ENCODE measurements around the gene OSBPL7. TPM values are rescaled to one million over a fixed set of nuclear protein-coding genes. Genes with fewer than 3 reads are reported as not detected.

Gene OSBPL7
- polyA plus RNA-seq, 2 of the 4 experiments (the other 2 are of a cell fraction): 7.0 to 15.4 TPM

- Histone ChIP-seq H3K27ac (no peak overlapping the region), H3K4me1 (peaks cover 22% of the 10 kb centered on the region), H3K9me3 (no peaks in the 10 kb centered on the region), H3K4me3 (no peak overlapping the region), H3K4me2 (no peak overlapping the region)
- ChIA-PET CTCF (interaction anchor here (2.1 to 36.3 kb wide), 9 partner anchors 5 to 179 kb away, joined by 10 to 1860 read pairs (median 83); partner anchors contain the start of genes CDK5RAP3, LRRC46, MRPL10 and SP2), POLR2A (interaction anchor here (2.6 kb wide), 1 partner anchor 56 kb away, joined by 20 read pairs; the partner anchor contains the start of gene SP2)
- WGBS (ENCODE audit: missing lambda C conversion rate): 88% methylated on average over 5 of the region's 5 CpGs
- TF ChIP-seq USF2 (IDR thresholded peaks at IDR 0.05): no peak
- no peak for TF ChIP-seq HDAC2 (IDR thresholded peaks at IDR 0.05)
- peak; percentile 65 for TF ChIP-seq ZFP36 (IDR thresholded peaks at IDR 0.05; ENCODE audit: borderline replicate concordance, partially characterized antibody)
- ATAC-seq (no peak), FAIRE-seq (no peak), DNase-seq (ENCODE audit: low read depth in 1 of 2, low spot score in 1 of 2) (no peak)
These were observed 17.5 kb upstream of the OSBPL7 start for GRCh38 chr17:47839071-47839470.

- TF ChIP-seq REST (IDR thresholded peaks at IDR 0.05) (no peak), TFCP2L1 (CRISPR knock-in tag; IDR thresholded peaks at IDR 0.05) (no peak), CTCF (IDR thresholded peaks at IDR 0.05) (no peak), CHD2 (IDR thresholded peaks at IDR 0.05; ENCODE audit: low read length, partially characterized antibody) (no peak), BHLHE40 (IDR thresholded peaks at IDR 0.05; ENCODE audit: low read depth, low read length) (no peak), E2F6 (IDR thresholded peaks at IDR 0.05; ENCODE audit: borderline replicate concordance, low read depth) (no peak), CEBPB (IDR thresholded peaks at IDR 0.05) (no peak), HOXB13 (CRISPR knock-in tag; IDR thresholded peaks at IDR 0.05; ENCODE audit: low read depth) (no peak), CHD4 (IDR thresholded peaks at IDR 0.05; ENCODE audit: borderline replicate concordance) (no peak), POLR2A (IDR thresholded peaks at IDR 0.05; ENCODE audit: low read length) (no peak), USF2 (IDR thresholded peaks at IDR 0.05) (no peak), SMC3 (IDR thresholded peaks at IDR 0.05) (no peak), HEYL (CRISPR knock-in tag; IDR thresholded peaks at IDR 0.05) (no peak)
- POLR2A ChIA-PET: no interaction called here
These were observed 17.0 kb upstream of the OSBPL7 start for GRCh38 chr17:47838636-47839035.

More at GRCh38 chr17:47838636-47839035, 17.0 kb upstream of the OSBPL7 start:
- Histone ChIP-seq H3K4me1 (peaks cover 22% of the 10 kb centered on the region), H3K4me3 (no peak overlapping the region), H3K4me2 (no peak overlapping the region), H3K9me3 (no peaks in the 10 kb centered on the region), H3K27ac (no peak overlapping the region)
- no peak for FAIRE-seq
- 93% methylated on average over 13 of the region's 13 CpGs for WGBS (ENCODE audit: missing lambda C conversion rate)
- CTCF ChIA-PET: interaction anchor here (2.1 to 36.3 kb wide), 8 partner anchors 6 to 179 kb away, joined by 10 to 1860 read pairs (median 54); partner anchors contain the start of genes CDK5RAP3, LRRC46, MRPL10 and SP2
- DNase-seq (ENCODE audit: low read depth in 1 of 2, low spot score in 1 of 2): no peak
- no peak for ATAC-seq
